ENCODE results near the gene KRT40.
"Not testable (repeated sequence)": the region's sequence is repeated elsewhere in the genome, so short reads cannot be mapped to it uniquely, and the experiment has no call there.

The KRT40 gene

GRCh38 chr17:40984226-40984625 lies at the start of gene KRT40:
TSS of gene KRT40 (minus strand) at chr17:40984326. CDS start at chr17:40984273, 53 bp downstream.
- DNase-seq (ENCODE audit: low read depth in 2 of 2): no peak

- DNase-seq (ENCODE audit: low read depth in 2 of 2): no peak
Measured at GRCh38 chr17:41029633-41030245, 45.6 kb upstream of the KRT40 start, which contains the start of gene KRTAP1-4. TSS of gene KRTAP1-4 (minus strand) at chr17:41030195. CDS start at chr17:41030078, 117 bp downstream.

GRCh38 chr17:41026715-41027471 lies 42.8 kb upstream of the KRT40 start, which contains the start of gene KRTAP1-5:
TSS of gene KRTAP1-5 (minus strand) at chr17:41027208. CDS start at chr17:41027155, 53 bp downstream.
- DNase-seq (ENCODE audit: low read depth in 2 of 2): no peak

- DNase-seq (ENCODE audit: low read depth in 2 of 2): no peak
Measured at GRCh38 chr17:41024697-41025096, 40.6 kb upstream of the KRT40 start.

- no peak for DNase-seq (ENCODE audit: low read depth in 2 of 2)
Measured at GRCh38 chr17:41020336-41020735, 36.2 kb upstream of the KRT40 start.

- no peak for DNase-seq (ENCODE audit: low read depth in 2 of 2)
Measured at GRCh38 chr17:41019415-41019814, 35.3 kb upstream of the KRT40 start.

GRCh38 chr17:41018541-41018940 lies 34.4 kb upstream of the KRT40 start:
- no peak for DNase-seq (ENCODE audit: low read depth in 2 of 2)

GRCh38 chr17:41016578-41017215 lies 32.6 kb upstream of the KRT40 start:
- DNase-seq (ENCODE audit: low read depth in 2 of 2): no peak

- DNase-seq (ENCODE audit: low read depth in 2 of 2): no peak
Measured at GRCh38 chr17:41015454-41015853, 31.3 kb upstream of the KRT40 start.

- no peak for DNase-seq (ENCODE audit: low read depth in 2 of 2)
Measured at GRCh38 chr17:41013606-41014005, 29.5 kb upstream of the KRT40 start.

- no peak for DNase-seq (ENCODE audit: low read depth in 2 of 2)
Measured at GRCh38 chr17:41013181-41013580, 29.1 kb upstream of the KRT40 start.

GRCh38 chr17:41012326-41013120 lies 28.4 kb upstream of the KRT40 start:
- DNase-seq (ENCODE audit: low read depth in 2 of 2): no peak

GRCh38 chr17:41010441-41010840 lies 26.3 kb upstream of the KRT40 start:
- no peak for DNase-seq (ENCODE audit: low read depth in 2 of 2)

GRCh38 chr17:41009936-41010335 lies 25.8 kb upstream of the KRT40 start:
- DNase-seq (ENCODE audit: low read depth in 2 of 2): no peak

- no peak for DNase-seq (ENCODE audit: low read depth in 2 of 2)
Measured at GRCh38 chr17:41009301-41009760, 25.2 kb upstream of the KRT40 start.

- no peak for DNase-seq (ENCODE audit: low read depth in 2 of 2)
Measured at GRCh38 chr17:41008811-41009210, 24.7 kb upstream of the KRT40 start, which contains the start of gene KRTAP3-1. TSS of gene KRTAP3-1 (minus strand) at chr17:41009128. CDS start at chr17:41009074, 54 bp downstream.

GRCh38 chr17:41004397-41004796 lies 20.3 kb upstream of the KRT40 start:
- no peak for DNase-seq (ENCODE audit: low read depth in 2 of 2)

GRCh38 chr17:41003926-41004325 lies 19.8 kb upstream of the KRT40 start:
- DNase-seq (ENCODE audit: low read depth in 2 of 2): no peak

- DNase-seq (ENCODE audit: low read depth in 2 of 2): no peak
Measured at GRCh38 chr17:41002814-41003213, 18.7 kb upstream of the KRT40 start.

- DNase-seq (ENCODE audit: low read depth in 2 of 2): no peak
Measured at GRCh38 chr17:41001795-41002194, 17.7 kb upstream of the KRT40 start.

- DNase-seq (ENCODE audit: low read depth in 2 of 2): not testable (repeated sequence)
Measured at GRCh38 chr17:40999563-40999962, 15.4 kb upstream of the KRT40 start, which contains the start of gene KRTAP3-2. TSS of gene KRTAP3-2 (minus strand) at chr17:40999906. CDS start at chr17:40999853, 53 bp downstream.

Data from stimulated activated CD8-positive, alpha-beta memory T cell treated with anti-CD3 and anti-CD28 coated beads, Interleukin-2, amount 100 ng/mL, for 1 hour (primary cell).